Suprapubic skin (tissue), 4 donors: ENCODE results near the gene MAD1L1. TPM values are rescaled to one million over a fixed set of nuclear protein-coding genes. Genes with fewer than 3 reads are reported as not detected.

Experiments used
- DNase-seq, 2 donors: peaks; one replicate each; pipeline ENCODE4 v3.0.0-alpha.2; 2019; ENCODE audit warnings: low spot score in 2 of 2
- H3K27ac ChIP-seq: fragments of 200-600 bp; sonication (generic); one replicate; pipeline ENCODE4 v1.5.1; 2019
- H3K27me3 ChIP-seq: fragments of 200-600 bp; sonication (generic); one replicate; pipeline ENCODE4 v1.5.1; 2019
- H3K36me3 ChIP-seq: fragments of 200-600 bp; sonication (generic); one replicate; pipeline ENCODE4 v1.5.1; 2019
- H3K4me1 ChIP-seq: fragments of 200-600 bp; sonication (generic); one replicate; pipeline ENCODE4 v1.5.1; 2019
- H3K4me3 ChIP-seq: fragments of 200-600 bp; sonication (generic); one replicate; pipeline ENCODE4 v1.5.1; 2019; ENCODE audit warnings: mild to moderate bottlenecking
- H3K9me3 ChIP-seq: fragments of 200-600 bp; sonication (generic); one replicate; pipeline ENCODE4 v1.5.1; 2019
- EP300 ChIP-seq: sonication (generic); formaldehyde crosslinking; IDR thresholded peaks from one replicate; pipeline ENCODE4 v1.6.1; 2017; ENCODE audit warnings: antibody characterized with exemption
- POLR2A ChIP-seq, 2 donors: fragments of 450-650 bp; IDR thresholded peaks; one replicate each; pipeline ENCODE4 v1.6.1; 2017; ENCODE audit warnings: antibody characterized with exemption in 2 of 2, mild to moderate bottlenecking in 2 of 2, moderate library complexity in 2 of 2
- POLR2AphosphoS5 ChIP-seq, 3 donors: sonication (generic); formaldehyde crosslinking; IDR thresholded peaks; one replicate each; pipeline ENCODE4 v1.6.1; 2017; ENCODE audit warnings: antibody characterized with exemption in 3 of 3
- WGBS: methylation state at CpG from one replicate; pipeline ENCODE4 v1.1.5; 2018; 5-methylcytosine and 5-hydroxymethylcytosine counted together
- total RNA-seq, 4 donors: library from RNA; depleted of rRNA; stranded (reverse); fragments of >200 nt; gene quantifications; one replicate each; pipeline ENCODE4 v1.1.0, GENCODE V29; 2016
- TF ChIP-seq, protein P1 (sequence below), 2 donors: fragments of 200-600 bp in 1 of 2; fragments of 450-650 bp in 1 of 2; sonication (generic) in 1 of 2; IDR thresholded peaks; one replicate each; pipeline ENCODE4 v1.5.1; 2016 to 2019; ENCODE audit warnings: antibody characterized with exemption in 2 of 2, mild to moderate bottlenecking in 1 of 2, moderate library complexity in 1 of 2

The MAD1L1 gene
- total RNA-seq, 4 donors from 2014 or later: 53.2 to 69.8 (median 62.2) TPM

DNA sequence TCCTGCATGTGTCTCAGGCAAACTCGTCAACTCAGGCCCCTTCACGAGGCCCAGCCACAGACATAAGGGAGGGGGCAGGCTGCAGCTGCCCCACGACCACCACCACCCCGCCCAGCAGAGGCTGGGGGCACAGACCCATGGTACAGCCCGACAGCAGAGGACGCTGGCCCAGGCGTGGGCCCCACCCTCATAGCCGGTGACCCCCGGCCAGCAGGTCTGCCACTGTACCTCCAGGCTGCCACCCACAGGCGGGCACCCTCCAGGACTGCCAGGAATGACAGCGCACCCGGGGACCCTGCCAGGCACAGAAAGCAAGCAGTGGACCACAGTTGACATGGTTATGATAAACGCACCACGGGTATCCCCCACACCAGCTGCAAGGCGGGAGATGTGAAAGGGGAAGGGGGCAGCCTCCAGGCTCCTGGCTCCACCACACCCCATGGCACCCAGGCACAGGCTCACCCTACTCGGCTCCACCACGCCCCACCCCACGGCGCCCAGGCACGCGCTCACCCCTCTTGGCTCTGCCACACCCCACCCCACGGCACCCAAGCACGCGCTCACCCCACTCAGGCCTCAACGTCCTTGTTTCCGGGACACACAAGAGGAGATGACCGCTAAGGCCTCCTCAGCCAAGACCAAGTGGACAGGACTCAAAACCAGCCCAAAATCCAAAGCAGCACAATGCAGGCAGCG is 135.9 kb downstream of the MAD1L1 start:
- Histone ChIP-seq H3K9me3 (no peaks in the 10 kb centered on the region), H3K4me1 (no peaks in the 10 kb centered on the region), H3K27ac (no peak overlapping the region), H3K4me3 (no peak overlapping the region), H3K36me3 (no peaks in the 10 kb centered on the region), H3K27me3 (no peaks in the 10 kb centered on the region)
- no peak for DNase-seq
- 68% methylated on average over 15 of the region's 28 CpGs for WGBS
- TF ChIP-seq EP300 (no peak), POLR2AphosphoS5 (IDR thresholded peaks at IDR 0.05) (no peak), POLR2A (IDR thresholded peaks at IDR 0.05) (no peak)
- TF ChIP-seq, protein P1, sequence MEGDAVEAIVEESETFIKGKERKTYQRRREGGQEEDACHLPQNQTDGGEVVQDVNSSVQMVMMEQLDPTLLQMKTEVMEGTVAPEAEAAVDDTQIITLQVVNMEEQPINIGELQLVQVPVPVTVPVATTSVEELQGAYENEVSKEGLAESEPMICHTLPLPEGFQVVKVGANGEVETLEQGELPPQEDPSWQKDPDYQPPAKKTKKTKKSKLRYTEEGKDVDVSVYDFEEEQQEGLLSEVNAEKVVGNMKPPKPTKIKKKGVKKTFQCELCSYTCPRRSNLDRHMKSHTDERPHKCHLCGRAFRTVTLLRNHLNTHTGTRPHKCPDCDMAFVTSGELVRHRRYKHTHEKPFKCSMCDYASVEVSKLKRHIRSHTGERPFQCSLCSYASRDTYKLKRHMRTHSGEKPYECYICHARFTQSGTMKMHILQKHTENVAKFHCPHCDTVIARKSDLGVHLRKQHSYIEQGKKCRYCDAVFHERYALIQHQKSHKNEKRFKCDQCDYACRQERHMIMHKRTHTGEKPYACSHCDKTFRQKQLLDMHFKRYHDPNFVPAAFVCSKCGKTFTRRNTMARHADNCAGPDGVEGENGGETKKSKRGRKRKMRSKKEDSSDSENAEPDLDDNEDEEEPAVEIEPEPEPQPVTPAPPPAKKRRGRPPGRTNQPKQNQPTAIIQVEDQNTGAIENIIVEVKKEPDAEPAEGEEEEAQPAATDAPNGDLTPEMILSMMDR (IDR thresholded peaks at IDR 0.05): no peak

DNA sequence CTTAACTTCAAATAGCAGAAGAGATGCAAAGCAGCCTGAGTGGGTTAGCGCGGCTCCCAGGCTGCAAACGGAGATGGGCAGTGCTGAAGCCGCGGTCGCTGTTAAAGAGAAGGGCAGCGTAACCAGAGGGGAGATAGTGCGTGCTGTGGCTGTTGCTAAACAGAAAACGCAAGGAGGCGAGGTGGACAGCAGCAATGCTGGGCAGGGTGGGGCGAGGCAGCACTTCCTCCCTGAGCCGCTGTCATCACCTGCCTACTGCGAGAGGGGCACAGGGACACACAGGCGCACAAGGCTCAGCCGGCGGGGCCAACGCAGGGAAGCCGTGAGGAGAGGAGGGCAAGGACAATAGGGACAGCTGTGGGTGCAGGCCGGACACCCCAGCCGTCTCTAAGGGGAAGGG is 137.3 kb downstream of the MAD1L1 start:
- DNase-seq: no peak
- WGBS: 95% methylated on average over 20 of the region's 20 CpGs

DNA sequence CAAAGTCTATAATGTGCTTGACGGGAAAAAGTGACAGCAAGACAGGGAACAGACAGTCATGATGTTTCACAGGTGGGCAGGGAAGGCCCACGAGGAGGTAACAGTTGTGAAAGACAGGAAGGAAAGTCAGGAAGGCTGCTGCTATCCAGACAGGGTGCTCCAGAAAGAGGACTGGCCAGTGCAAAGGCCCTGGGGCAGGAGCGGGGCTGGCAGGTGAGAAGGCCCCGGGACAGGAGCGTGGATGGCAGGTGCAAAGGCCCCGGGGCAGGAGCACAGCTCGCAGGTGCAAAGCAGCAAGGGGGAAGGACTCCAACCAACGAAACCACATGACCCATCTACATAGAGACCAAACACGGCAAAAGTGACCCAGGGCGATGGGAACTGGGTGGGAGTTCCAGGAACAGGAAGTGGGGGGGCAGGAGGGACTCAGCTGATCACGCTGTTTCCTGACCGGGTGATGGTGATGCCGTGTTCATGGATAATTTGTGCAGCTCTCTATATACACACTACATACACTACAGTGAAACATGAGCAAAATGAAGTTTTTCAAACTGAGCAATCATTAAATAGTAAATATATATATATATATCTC is 138.2 kb downstream of the MAD1L1 start:
- TF ChIP-seq EP300 (no peak), POLR2A (IDR thresholded peaks at IDR 0.05) (no peak), POLR2AphosphoS5 (IDR thresholded peaks at IDR 0.05) (no peak)
- TF ChIP-seq, protein P1 (IDR thresholded peaks at IDR 0.05): no peak
- Histone ChIP-seq H3K4me3 (no peak overlapping the region), H3K9me3 (no peaks in the 10 kb centered on the region), H3K27me3 (no peaks in the 10 kb centered on the region), H3K4me1 (no peaks in the 10 kb centered on the region), H3K36me3 (no peaks in the 10 kb centered on the region), H3K27ac (no peak overlapping the region)
- WGBS: 91% methylated on average over 13 of the region's 13 CpGs
- DNase-seq: no peak

More for the DNA sequence above, 137.3 kb downstream of the MAD1L1 start:
- Histone ChIP-seq H3K27me3 (no peaks in the 10 kb centered on the region), H3K4me3 (no peak overlapping the region), H3K9me3 (no peaks in the 10 kb centered on the region), H3K4me1 (no peaks in the 10 kb centered on the region), H3K36me3 (no peaks in the 10 kb centered on the region), H3K27ac (no peak overlapping the region)
- TF ChIP-seq POLR2AphosphoS5 (IDR thresholded peaks at IDR 0.05): no peak
- TF ChIP-seq POLR2A (IDR thresholded peaks at IDR 0.05): no peak
- TF ChIP-seq, protein P1 (IDR thresholded peaks at IDR 0.05): no peak
- no peak for TF ChIP-seq EP300

DNA sequence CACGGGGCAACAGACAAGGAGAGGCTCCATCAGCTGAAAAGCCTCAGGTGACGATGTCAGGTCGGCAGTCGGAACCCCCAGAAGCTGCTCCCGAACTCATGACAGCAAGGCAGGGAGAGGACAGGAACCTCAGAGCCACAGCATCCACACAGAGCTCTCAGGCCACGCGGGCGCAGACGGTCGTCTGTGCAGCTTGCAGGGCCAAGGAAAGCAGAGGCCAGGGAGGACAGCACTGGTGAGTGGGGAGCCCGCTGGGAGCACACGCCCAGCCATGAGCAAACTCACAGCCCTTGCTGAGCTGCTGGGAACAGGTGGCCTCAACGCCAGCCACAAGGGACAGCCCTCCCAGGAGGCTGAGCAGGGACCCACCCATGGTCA is 138.9 kb downstream of the MAD1L1 start:
- no peak for DNase-seq
- H3K4me1 ChIP-seq: no peaks in the 10 kb centered on the region
- H3K36me3 ChIP-seq: no peaks in the 10 kb centered on the region
- 86% methylated on average over 13 of the region's 13 CpGs for WGBS
- no peaks in the 10 kb centered on the region for H3K9me3 ChIP-seq
- TF ChIP-seq, protein P1 (IDR thresholded peaks at IDR 0.05): no peak
- TF ChIP-seq EP300 (no peak), POLR2A (IDR thresholded peaks at IDR 0.05) (no peak), POLR2AphosphoS5 (IDR thresholded peaks at IDR 0.05) (no peak)
- no peak overlapping the region for H3K27ac ChIP-seq
- H3K4me3 ChIP-seq: no peak overlapping the region
- no peaks in the 10 kb centered on the region for H3K27me3 ChIP-seq

DNA sequence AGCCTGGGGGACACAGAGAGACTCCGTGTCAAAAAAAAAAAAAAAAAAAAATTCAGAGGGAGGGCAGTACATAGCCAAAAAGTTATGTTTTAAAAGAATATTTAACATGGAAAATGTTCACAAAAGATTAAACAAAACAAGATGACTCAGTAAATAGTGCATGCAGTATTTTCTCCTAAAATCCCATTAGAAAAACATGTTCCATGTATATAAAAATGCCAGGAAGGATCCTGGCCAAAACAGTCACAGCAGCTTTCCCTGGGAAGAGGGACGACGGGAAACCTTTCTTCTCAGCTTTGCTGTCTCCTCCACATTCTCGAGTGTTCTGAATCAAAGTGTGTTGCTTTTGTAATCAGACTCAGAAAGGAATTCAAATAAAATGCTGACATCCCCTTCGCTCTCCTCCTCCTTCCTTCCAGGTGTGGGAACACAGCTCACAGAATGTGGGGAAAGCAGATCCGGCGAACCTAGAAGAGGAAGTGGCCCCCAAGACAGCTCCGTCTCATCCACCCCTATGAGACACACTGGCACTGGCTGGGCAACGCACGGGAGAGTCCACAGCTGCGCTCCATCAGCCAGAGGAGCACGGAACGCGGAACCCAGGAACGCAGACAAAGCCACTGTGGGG is 139.4 kb downstream of the MAD1L1 start:
- no peaks in the 10 kb centered on the region for H3K4me1 ChIP-seq
- H3K4me3 ChIP-seq: no peak overlapping the region
- H3K27me3 ChIP-seq: no peaks in the 10 kb centered on the region
- WGBS: 77% methylated on average over 15 of the region's 15 CpGs
- no peak overlapping the region for H3K27ac ChIP-seq
- H3K36me3 ChIP-seq: no peaks in the 10 kb centered on the region
- TF ChIP-seq EP300 (no peak), POLR2A (IDR thresholded peaks at IDR 0.05) (no peak), POLR2AphosphoS5 (IDR thresholded peaks at IDR 0.05) (no peak)
- TF ChIP-seq, protein P1 (IDR thresholded peaks at IDR 0.05): no peak
- no peak for DNase-seq
- no peaks in the 10 kb centered on the region for H3K9me3 ChIP-seq
